Activated naive CD8-positive, alpha-beta T cell treated with anti-CD3 and anti-CD28 coated beads, Interleukin-2, amount 10 ng/mL, durations not matched to agents 7 days and 5 days (primary cell): ENCODE measurements around the gene SPSB4. TPM values are rescaled to one million over a fixed set of nuclear protein-coding genes. Genes with fewer than 3 reads are reported as not detected.

Experiments
- ATAC-seq: fragments of 150-1000 bp; cut with Tn5 transposase; one replicate; pipeline ENCODE4 v1.10.0; 2021; ENCODE audit warnings: low read depth, moderate library complexity
- POLR2A ChIA-PET: fragments of 350-600 bp; sonication (Branson Sonifier 250); formaldehyde crosslinking; loops from one replicate; lab custom pipeline; 2021; ENCODE audit warnings: antibody characterized with exemption; lab: Charles Lee
- DNase-seq: peaks from one replicate; pipeline ENCODE4 v3.0.0; 2021
- H3K27ac Mint-ChIP-seq: one replicate; pipeline ENCODE4 v1.8.0; 2022; ENCODE audit warnings: mild to moderate bottlenecking, mixed read lengths
- H3K27me3 Mint-ChIP-seq: one replicate; pipeline ENCODE4 v1.8.0; 2022; ENCODE audit warnings: mild to moderate bottlenecking, moderate library complexity, mixed read lengths
- H3K36me3 Mint-ChIP-seq: one replicate; pipeline ENCODE4 v1.8.0; 2021; ENCODE audit warnings: mild to moderate bottlenecking, mixed read lengths
- H3K4me1 Mint-ChIP-seq: one replicate; pipeline ENCODE4 v1.8.0; 2021; ENCODE audit warnings: mixed read lengths
- H3K4me3 Mint-ChIP-seq: one replicate; pipeline ENCODE4 v1.8.0; 2022; ENCODE audit warnings: mild to moderate bottlenecking, moderate library complexity, mixed read lengths
- H3K9me3 Mint-ChIP-seq: one replicate; pipeline ENCODE4 v1.8.0; 2021; ENCODE audit warnings: mixed read lengths
- total RNA-seq, 2 experiments: library from RNA; stranded (reverse); gene quantifications; one replicate each; pipeline ENCODE4 v1.2.3, GENCODE V29; 2021

Gene SPSB4
- total RNA-seq, 2 experiments from 2014 or later, result not detected

DNA sequence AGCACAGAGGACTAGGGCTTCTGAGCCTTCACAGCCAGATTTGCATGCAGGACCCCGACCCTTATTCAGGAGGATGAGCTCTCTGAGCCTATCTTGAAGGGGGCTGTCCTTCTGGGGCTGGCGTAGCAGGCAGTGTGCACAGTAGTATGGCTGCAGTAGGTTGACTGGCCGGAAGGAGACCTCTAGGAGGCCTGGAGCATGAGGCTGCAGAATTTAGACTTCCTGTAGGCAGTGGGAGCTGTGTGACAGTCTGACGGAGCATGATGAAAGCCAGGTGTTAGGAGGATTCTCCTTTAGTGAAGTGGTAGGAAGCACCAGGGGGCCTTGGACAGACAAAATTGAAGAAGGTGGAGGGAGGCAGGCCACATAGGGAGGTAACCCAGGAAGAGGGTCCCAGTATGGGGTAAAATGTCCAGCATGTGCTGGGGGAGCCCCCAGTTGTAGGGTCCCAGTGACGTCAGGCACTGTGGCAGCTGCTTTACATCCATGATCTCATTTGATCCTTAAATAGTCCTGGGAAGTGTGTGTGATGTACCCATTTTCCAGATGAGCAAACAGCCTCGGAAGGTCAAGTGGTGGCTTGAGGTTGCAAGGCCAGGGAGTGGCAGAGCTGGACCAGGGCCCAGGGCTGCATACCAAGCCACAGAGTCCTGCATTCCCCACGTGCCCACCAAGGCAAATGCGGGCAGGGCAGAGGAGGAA lies 36.1 kb downstream of the SPSB4 start:
- Mint-ChIP-seq H3K9me3 (no peaks in the 10 kb centered on the region), H3K27me3 (no peaks in the 10 kb centered on the region), H3K36me3 (no peaks in the 10 kb centered on the region), H3K4me1 (no peaks in the 10 kb centered on the region), H3K27ac (no peak overlapping the region), H3K4me3 (no peak overlapping the region)
- DNase-seq (no peak), ATAC-seq (no peak)
- POLR2A ChIA-PET, result no interaction called here

GRCh38 chr3:141087778-141088130 lies 36.6 kb downstream of the SPSB4 start:
- POLR2A ChIA-PET, result no interaction called here
- Mint-ChIP-seq H3K27ac (no peak overlapping the region), H3K36me3 (no peaks in the 10 kb centered on the region), H3K4me1 (no peaks in the 10 kb centered on the region), H3K4me3 (no peak overlapping the region), H3K9me3 (no peaks in the 10 kb centered on the region), H3K27me3 (no peaks in the 10 kb centered on the region)
- DNase-seq, result no peak
- no peak for ATAC-seq

- Mint-ChIP-seq H3K36me3 (no peaks in the 10 kb centered on the region), H3K27me3 (no peaks in the 10 kb centered on the region), H3K27ac (no peak overlapping the region), H3K4me3 (no peak overlapping the region), H3K4me1 (no peaks in the 10 kb centered on the region), H3K9me3 (no peaks in the 10 kb centered on the region)
- no peak for ATAC-seq
- DNase-seq, result no peak
- POLR2A ChIA-PET, result no interaction called here
Observed at GRCh38 chr3:141089339-141090152, 38.4 kb downstream of the SPSB4 start.

- DNase-seq (no peak), ATAC-seq (no peak)
- Mint-ChIP-seq H3K4me1 (no peaks in the 10 kb centered on the region), H3K27ac (no peak overlapping the region), H3K9me3 (no peaks in the 10 kb centered on the region), H3K4me3 (no peak overlapping the region), H3K27me3 (no peaks in the 10 kb centered on the region), H3K36me3 (no peaks in the 10 kb centered on the region)
- POLR2A ChIA-PET, result no interaction called here
Observed at GRCh38 chr3:141091426-141091825, 40.3 kb downstream of the SPSB4 start.

GRCh38 chr3:141092663-141093062 lies 41.5 kb downstream of the SPSB4 start:
- Mint-ChIP-seq H3K4me3 (no peak overlapping the region), H3K9me3 (no peaks in the 10 kb centered on the region), H3K36me3 (no peaks in the 10 kb centered on the region), H3K27me3 (no peaks in the 10 kb centered on the region), H3K27ac (no peak overlapping the region), H3K4me1 (no peaks in the 10 kb centered on the region)
- DNase-seq (no peak), ATAC-seq (no peak)
- POLR2A ChIA-PET, result no interaction called here

DNA sequence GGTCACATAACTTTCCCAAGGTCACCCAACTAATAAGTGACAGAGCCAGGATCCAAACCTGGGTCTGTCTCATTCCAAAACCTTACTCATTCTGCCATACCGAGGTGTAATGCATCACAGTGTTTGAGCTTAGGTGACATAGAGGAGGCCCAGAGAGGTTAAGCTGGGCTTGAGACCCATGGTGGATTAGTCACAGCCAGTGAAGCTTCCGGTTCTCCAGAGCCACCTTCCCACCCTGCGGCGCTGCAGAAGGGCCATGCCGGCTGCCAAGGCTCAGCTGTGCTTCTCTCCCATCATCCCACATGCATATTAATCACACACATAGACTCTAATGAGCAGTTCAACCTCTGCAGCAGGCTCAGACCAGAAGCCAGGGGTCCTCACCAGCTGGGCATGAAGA lies 42.2 kb downstream of the SPSB4 start:
- Mint-ChIP-seq H3K27ac (no peak overlapping the region), H3K36me3 (no peaks in the 10 kb centered on the region)

DNA sequence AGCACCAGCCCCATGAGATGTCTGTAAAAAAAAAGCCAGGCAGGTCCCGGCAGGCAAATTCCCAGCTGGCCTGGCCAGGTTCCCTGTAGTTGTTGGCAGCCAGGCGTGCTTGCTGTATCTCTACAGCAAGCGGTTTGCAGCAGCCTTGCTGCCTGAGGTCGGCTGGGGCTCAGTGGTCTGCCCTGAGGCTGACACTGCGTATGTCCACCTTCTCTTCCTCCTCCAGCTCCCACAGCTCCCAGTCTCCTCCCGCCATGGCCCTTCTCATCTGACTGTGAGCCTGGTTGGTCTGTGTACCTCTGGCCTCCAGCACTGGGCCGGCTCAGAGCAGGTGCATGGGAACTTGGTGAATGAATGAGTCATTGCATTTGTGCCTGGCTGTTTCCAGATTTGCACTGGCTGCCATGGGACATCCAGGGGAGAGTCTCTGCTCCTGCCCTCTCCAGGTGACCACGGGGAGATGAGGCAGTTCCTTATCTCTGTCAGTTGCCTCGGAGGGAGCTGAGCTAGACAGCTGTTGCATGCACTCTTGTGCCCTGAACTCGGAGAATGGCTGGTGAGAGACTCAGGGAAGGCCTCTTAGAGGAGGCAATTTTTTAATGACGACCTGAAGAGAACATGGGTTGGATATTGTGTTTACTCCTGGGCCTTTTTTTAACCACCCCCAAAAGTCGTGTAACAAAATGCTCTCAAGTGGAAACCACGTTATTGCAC lies 43.0 kb downstream of the SPSB4 start:
- Mint-ChIP-seq H3K9me3 (no peaks in the 10 kb centered on the region), H3K36me3 (no peaks in the 10 kb centered on the region), H3K4me1 (no peaks in the 10 kb centered on the region), H3K27ac (no peak overlapping the region), H3K27me3 (peaks cover 3% of the 10 kb centered on the region), H3K4me3 (no peak overlapping the region)
- ATAC-seq (no peak), DNase-seq (no peak)
- POLR2A ChIA-PET, result no interaction called here

More for the DNA sequence above, 42.2 kb downstream of the SPSB4 start:
- no peaks in the 10 kb centered on the region for H3K4me1 Mint-ChIP-seq
- POLR2A ChIA-PET, result no interaction called here
- no peaks in the 10 kb centered on the region for H3K27me3 Mint-ChIP-seq
- H3K4me3 Mint-ChIP-seq, result no peak overlapping the region
- DNase-seq (no peak), ATAC-seq (no peak)
- H3K9me3 Mint-ChIP-seq, result no peaks in the 10 kb centered on the region

- POLR2A ChIA-PET, result no interaction called here
- no peaks in the 10 kb centered on the region for H3K36me3 Mint-ChIP-seq
- H3K4me3 Mint-ChIP-seq, result no peak overlapping the region
- ATAC-seq, result no peak
- H3K4me1 Mint-ChIP-seq, result no peaks in the 10 kb centered on the region
- no peak for DNase-seq
- no peaks in the 10 kb centered on the region for H3K9me3 Mint-ChIP-seq
- no peak overlapping the region for H3K27ac Mint-ChIP-seq
- H3K27me3 Mint-ChIP-seq, result peaks cover 3% of the 10 kb centered on the region
Observed at GRCh38 chr3:141094790-141095545, 43.8 kb downstream of the SPSB4 start.

GRCh38 chr3:141095546-141095937 lies 44.4 kb downstream of the SPSB4 start:
- Mint-ChIP-seq H3K27ac (no peak overlapping the region), H3K4me1 (no peaks in the 10 kb centered on the region), H3K27me3 (peaks cover 3% of the 10 kb centered on the region), H3K4me3 (no peak overlapping the region), H3K9me3 (no peaks in the 10 kb centered on the region), H3K36me3 (no peaks in the 10 kb centered on the region)
- DNase-seq (no peak), ATAC-seq (no peak)
- POLR2A ChIA-PET, result no interaction called here

- H3K36me3 Mint-ChIP-seq, result no peaks in the 10 kb centered on the region
- no peaks in the 10 kb centered on the region for H3K4me1 Mint-ChIP-seq
- peaks cover 3% of the 10 kb centered on the region for H3K27me3 Mint-ChIP-seq
- no peak overlapping the region for H3K27ac Mint-ChIP-seq
- DNase-seq (no peak), ATAC-seq (no peak)
- POLR2A ChIA-PET, result no interaction called here
- no peaks in the 10 kb centered on the region for H3K9me3 Mint-ChIP-seq
- H3K4me3 Mint-ChIP-seq, result no peak overlapping the region
Observed at GRCh38 chr3:141096164-141096563, 45.0 kb downstream of the SPSB4 start.

- DNase-seq (no peak), ATAC-seq (no peak)
- Mint-ChIP-seq H3K9me3 (no peaks in the 10 kb centered on the region), H3K4me3 (no peak overlapping the region), H3K27me3 (peaks cover 3% of the 10 kb centered on the region), H3K4me1 (no peaks in the 10 kb centered on the region), H3K27ac (no peak overlapping the region), H3K36me3 (no peaks in the 10 kb centered on the region)
- POLR2A ChIA-PET, result no interaction called here
Observed at GRCh38 chr3:141096981-141097380, 45.8 kb downstream of the SPSB4 start.

- Mint-ChIP-seq H3K4me1 (no peaks in the 10 kb centered on the region), H3K36me3 (no peaks in the 10 kb centered on the region), H3K27ac (no peak overlapping the region), H3K9me3 (no peaks in the 10 kb centered on the region), H3K27me3 (peaks cover 6% of the 10 kb centered on the region), H3K4me3 (no peak overlapping the region)
- POLR2A ChIA-PET, result no interaction called here
- no peak for DNase-seq
- no peak for ATAC-seq
Observed at GRCh38 chr3:141100112-141100511, 49.0 kb downstream of the SPSB4 start.
